SU-DHL-6 (cell line): Measurements from ENCODE around the gene DARS2.
"Not testable (repeated sequence)": the region's sequence is repeated elsewhere in the genome, so short reads cannot be mapped to it uniquely, and the experiment has no call there.

ENCODE experiments used
- H2AFZ ChIP-seq: fragments of 200-600 bp; sonication (generic); 2 replicates; pipeline ENCODE4 v1.6.1; 2014; ENCODE audit warnings: low read depth, mild to moderate bottlenecking, moderate library complexity, mixed read lengths, antibody characterized with exemption, low read length; ENCODE audit not compliant: severe bottlenecking
- H3F3A ChIP-seq: fragments of 200-600 bp; shearing (Covaris generic); 2 replicates; pipeline ENCODE4 v1.6.0; 2016; ENCODE audit warnings: antibody characterized with exemption, mild to moderate bottlenecking; ENCODE audit not compliant: insufficient read depth
- H3K27ac ChIP-seq: fragments of 200-600 bp; sonication (generic); 2 replicates; pipeline ENCODE4 v1.5.1; 2016; ENCODE audit warnings: low read depth, mild to moderate bottlenecking, low read length, moderate library complexity, mixed read lengths
- H3K27me3 ChIP-seq: fragments of 200-600 bp; sonication (generic), shearing (Covaris generic); 2 replicates; pipeline ENCODE4 v1.6.0; 2014; ENCODE audit warnings: mild to moderate bottlenecking, low read length
- H3K36me3 ChIP-seq: fragments of 200-600 bp; sonication (generic); 2 replicates; pipeline ENCODE4 v1.6.1; 2014; ENCODE audit warnings: mild to moderate bottlenecking, low read length, mixed read lengths
- H3K4me2 ChIP-seq: fragments of 300-600, 200-600 bp; shearing (Covaris generic), sonication (generic); 2 replicates; pipeline ENCODE4 v1.6.0; 2014; ENCODE audit warnings: low read length, low read depth, mild to moderate bottlenecking; ENCODE audit not compliant: poor library complexity, severe bottlenecking
- H3K4me3 ChIP-seq: fragments of 200-600 bp; sonication (generic); 2 replicates; pipeline ENCODE4 v1.5.1; 2014; ENCODE audit warnings: antibody characterized with exemption, low read length, mild to moderate bottlenecking, mixed read lengths; ENCODE audit not compliant: insufficient read depth, poor library complexity, severe bottlenecking
- H3K79me2 ChIP-seq: fragments of 200-600 bp; sonication (generic); 2 replicates; pipeline ENCODE4 v1.6.1; 2014; ENCODE audit warnings: mild to moderate bottlenecking, low read length, moderate library complexity; ENCODE audit not compliant: insufficient read depth
- H3K9ac ChIP-seq: fragments of 200-600 bp; sonication (generic); 2 replicates; pipeline ENCODE4 v1.7.0; 2014; ENCODE audit warnings: mild to moderate bottlenecking, low read length
- H3K9me2 ChIP-seq: fragments of 200-600 bp; sonication (generic); replicated peaks from 2 replicates; pipeline ENCODE4 v1.6.1; 2014; ENCODE audit warnings: low read length; ENCODE audit not compliant: insufficient read depth
- H3K9me3 ChIP-seq: fragments of 200-600 bp; sonication (generic); 2 replicates; pipeline ENCODE4 v1.6.1; 2014; ENCODE audit warnings: low read length, mixed read lengths; ENCODE audit not compliant: insufficient read depth
- H4K20me1 ChIP-seq: fragments of 200-600 bp; sonication (generic); 2 replicates; pipeline ENCODE4 v1.6.1; 2014; ENCODE audit warnings: low read depth, mild to moderate bottlenecking, antibody characterized with exemption, low read length, moderate library complexity, mixed read lengths
- CTCF ChIP-seq: fragments of 200-600 bp; sonication (generic); IDR thresholded peaks from one replicate; pipeline ENCODE4 v1.5.1; 2017; ENCODE audit warnings: antibody characterized with exemption, mild to moderate bottlenecking, low read length, moderate library complexity; ENCODE audit not compliant: insufficient read depth, poor library complexity, severe bottlenecking
- EZH2phosphoT487 ChIP-seq: fragments of 200-600 bp; sonication (generic), shearing (Covaris generic); conservative IDR thresholded peaks from 2 replicates; pipeline ENCODE4 v1.6.1; 2018; ENCODE audit warnings: mild to moderate bottlenecking, antibody characterized with exemption, low read length, moderate library complexity, mixed read lengths

Gene DARS2

GRCh38 chr1:173802961-173803360, 21.5 kb upstream of the DARS2 start:
- Histone ChIP-seq H3K4me2 (no peak overlapping the region), H3K9me2 (no peaks in the 10 kb centered on the region), H3K36me3 (peaks cover 66% of the 10 kb centered on the region), H3K4me3 (no peak overlapping the region), H2AFZ (no peak overlapping the region), H3F3A (peaks cover 2% of the 10 kb centered on the region; the same call in 1 of the 2 replicates), H4K20me1 (peaks cover 3% of the 10 kb centered on the region; the same call in 1 of the 2 replicates), H3K27me3 (no peaks in the 10 kb centered on the region), H3K9me3 (no peaks in the 10 kb centered on the region), H3K27ac (no peak overlapping the region), H3K79me2 (peaks cover 8% of the 10 kb centered on the region; the same call in 1 of the 2 replicates), H3K9ac (no peak overlapping the region)
- no peak for TF ChIP-seq EZH2phosphoT487
- no peak for TF ChIP-seq CTCF

GRCh38 chr1:173813654-173814053, 10.8 kb upstream of the DARS2 start:
- not testable (repeated sequence) for H3F3A ChIP-seq, H2AFZ ChIP-seq, H3K27ac ChIP-seq, H3K36me3 ChIP-seq, H3K9me3 ChIP-seq, H3K9me2 ChIP-seq, H3K4me2 ChIP-seq, H3K27me3 ChIP-seq, H4K20me1 ChIP-seq, H3K9ac ChIP-seq, H3K4me3 ChIP-seq
- H3K79me2 ChIP-seq: peaks cover 72% of the 10 kb centered on the region

- no peaks in the 10 kb centered on the region for H3F3A ChIP-seq
- no peak overlapping the region for H3K4me2 ChIP-seq
Measured at GRCh38 chr1:173818459-173818858, 6.0 kb upstream of the DARS2 start.

More at GRCh38 chr1:173818459-173818858, 6.0 kb upstream of the DARS2 start:
- Histone ChIP-seq H3K27me3 (no peaks in the 10 kb centered on the region), H3K79me2 (peaks cover 88% of the 10 kb centered on the region), H3K36me3 (peaks cover 27% of the 10 kb centered on the region), H3K27ac (no peak overlapping the region), H3K9me3 (no peaks in the 10 kb centered on the region), H2AFZ (no peak overlapping the region), H3K4me3 (no peak overlapping the region), H4K20me1 (0 out of 2 replicates have a peak, but pooled peaks cover 9% of the 10 kb centered on the region), H3K9me2 (no peaks in the 10 kb centered on the region), H3K9ac (no peak overlapping the region)
- TF ChIP-seq CTCF (no peak), EZH2phosphoT487 (no peak)
